WERI-Rb-1 (cell line): ENCODE measurements around the gene NSUN7.
"Not testable (repeated sequence)": the region's sequence is repeated elsewhere in the genome, so short reads cannot be mapped to it uniquely, and the experiment has no call there.

Experiments
- DNase-seq: peaks from one replicate; pipeline ENCODE4 v3.0.0-alpha.2; 2020
- H3K27ac ChIP-seq: fragments of 250-450 bp; sonication (Bioruptor Pico); 2 replicates; pipeline ENCODE4 v1.5.1; 2020; ENCODE audit warnings: mild to moderate bottlenecking, moderate library complexity
- H3K27me3 ChIP-seq: fragments of 250-450 bp; sonication (Bioruptor Pico); 2 replicates; pipeline ENCODE4 v1.5.1; 2021; ENCODE audit warnings: mild to moderate bottlenecking, low read depth, moderate library complexity; ENCODE audit not compliant: insufficient read depth, severe bottlenecking
- H3K36me3 ChIP-seq: fragments of 250-450 bp; sonication (Bioruptor Pico); 2 replicates; pipeline ENCODE4 v1.5.1; 2020; ENCODE audit warnings: mild to moderate bottlenecking, moderate library complexity
- H3K4me3 ChIP-seq: 2 replicates; pipeline ENCODE4 v1.5.1; 2011; ENCODE audit warnings: low read depth, mild to moderate bottlenecking, control low read depth, low read length
- H3K9me3 ChIP-seq: fragments of 250-450 bp; sonication (Bioruptor Pico); 2 replicates; pipeline ENCODE4 v1.5.1; 2021; ENCODE audit warnings: mild to moderate bottlenecking, moderate library complexity; ENCODE audit not compliant: severe bottlenecking
- TF ChIP-seq, protein P1 (sequence below): IDR thresholded peaks from 2 replicates; pipeline ENCODE4 v1.5.1; 2011; ENCODE audit warnings: low read depth, mild to moderate bottlenecking, control low read depth, inconsistent platforms, low read length

Gene NSUN7

DNA sequence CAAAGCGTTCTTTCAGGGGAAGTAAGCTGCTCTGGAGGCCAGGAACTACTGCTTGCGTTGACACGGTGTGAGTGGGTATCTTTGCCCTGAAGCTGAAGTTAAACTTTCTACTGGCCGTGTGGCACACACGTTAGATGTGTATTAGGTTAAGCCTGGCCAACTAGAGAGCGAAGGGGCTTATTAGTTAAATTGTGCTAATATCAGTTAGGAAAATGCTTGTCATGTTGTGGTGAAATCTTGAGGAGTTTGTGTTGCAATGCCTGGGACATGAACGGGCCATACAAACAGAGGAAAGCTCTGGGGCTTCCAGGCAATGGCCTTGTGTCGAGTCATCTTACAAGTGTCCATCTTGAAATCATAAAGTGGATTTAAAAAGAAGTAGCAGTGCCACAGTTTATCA is 62.6 kb downstream of the NSUN7 start:
- Histone ChIP-seq H3K9me3 (no peaks in the 10 kb centered on the region), H3K27me3 (no peaks in the 10 kb centered on the region), H3K36me3 (peaks cover 19% of the 10 kb centered on the region), H3K27ac (no peak overlapping the region), H3K4me3 (no peak overlapping the region)
- no peak for DNase-seq
- TF ChIP-seq, protein P1, sequence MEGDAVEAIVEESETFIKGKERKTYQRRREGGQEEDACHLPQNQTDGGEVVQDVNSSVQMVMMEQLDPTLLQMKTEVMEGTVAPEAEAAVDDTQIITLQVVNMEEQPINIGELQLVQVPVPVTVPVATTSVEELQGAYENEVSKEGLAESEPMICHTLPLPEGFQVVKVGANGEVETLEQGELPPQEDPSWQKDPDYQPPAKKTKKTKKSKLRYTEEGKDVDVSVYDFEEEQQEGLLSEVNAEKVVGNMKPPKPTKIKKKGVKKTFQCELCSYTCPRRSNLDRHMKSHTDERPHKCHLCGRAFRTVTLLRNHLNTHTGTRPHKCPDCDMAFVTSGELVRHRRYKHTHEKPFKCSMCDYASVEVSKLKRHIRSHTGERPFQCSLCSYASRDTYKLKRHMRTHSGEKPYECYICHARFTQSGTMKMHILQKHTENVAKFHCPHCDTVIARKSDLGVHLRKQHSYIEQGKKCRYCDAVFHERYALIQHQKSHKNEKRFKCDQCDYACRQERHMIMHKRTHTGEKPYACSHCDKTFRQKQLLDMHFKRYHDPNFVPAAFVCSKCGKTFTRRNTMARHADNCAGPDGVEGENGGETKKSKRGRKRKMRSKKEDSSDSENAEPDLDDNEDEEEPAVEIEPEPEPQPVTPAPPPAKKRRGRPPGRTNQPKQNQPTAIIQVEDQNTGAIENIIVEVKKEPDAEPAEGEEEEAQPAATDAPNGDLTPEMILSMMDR: no peak

DNA sequence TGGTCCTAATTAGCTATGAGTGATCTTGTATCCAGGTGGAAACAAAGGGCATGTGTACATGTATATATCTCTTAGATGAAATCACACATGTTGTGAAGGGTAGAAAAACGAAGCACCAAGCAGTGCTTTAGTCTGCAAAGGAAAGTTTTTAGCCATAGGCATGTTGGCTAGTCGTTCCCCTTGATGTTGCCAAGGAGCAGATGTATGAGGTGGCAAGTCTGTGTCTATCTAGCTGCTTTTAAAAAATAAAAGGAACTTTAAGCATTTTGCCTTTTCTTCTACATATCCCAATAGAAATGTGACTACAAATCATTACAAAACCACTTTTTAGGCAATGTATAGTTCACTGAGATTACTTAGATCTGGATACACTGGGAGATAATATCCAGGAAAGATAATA is 63.1 kb downstream of the NSUN7 start:
- Histone ChIP-seq H3K9me3 (no peaks in the 10 kb centered on the region), H3K36me3 (peaks cover 19% of the 10 kb centered on the region), H3K27me3 (no peaks in the 10 kb centered on the region), H3K27ac (no peak overlapping the region), H3K4me3 (no peak overlapping the region)
- DNase-seq: no peak
- TF ChIP-seq, protein P1: no peak

DNA sequence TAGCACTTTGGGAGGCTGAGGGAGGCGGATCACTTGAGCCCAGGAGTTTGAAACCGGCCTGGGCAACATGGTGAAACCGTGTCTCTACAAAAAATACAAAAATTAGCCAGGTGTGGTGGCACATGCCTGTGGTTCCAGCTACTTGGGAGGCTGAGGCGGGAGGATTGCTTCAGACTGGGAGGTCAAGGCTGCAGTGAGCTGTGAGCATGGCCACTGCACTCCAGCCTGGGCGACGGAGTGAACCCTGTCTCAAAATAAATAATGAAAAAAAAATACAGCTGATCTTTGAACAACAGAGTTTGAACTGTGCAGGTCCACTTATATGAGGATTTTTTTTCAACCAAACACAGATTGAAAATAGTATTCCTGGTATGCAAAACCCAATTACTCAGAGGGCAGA is 67.4 kb downstream of the NSUN7 start:
- H3K9me3 ChIP-seq, DNase-seq, H3K27ac ChIP-seq, H3K27me3 ChIP-seq, H3K4me3 ChIP-seq: not testable (repeated sequence)
- peaks cover 32% of the 10 kb centered on the region for H3K36me3 ChIP-seq

DNA sequence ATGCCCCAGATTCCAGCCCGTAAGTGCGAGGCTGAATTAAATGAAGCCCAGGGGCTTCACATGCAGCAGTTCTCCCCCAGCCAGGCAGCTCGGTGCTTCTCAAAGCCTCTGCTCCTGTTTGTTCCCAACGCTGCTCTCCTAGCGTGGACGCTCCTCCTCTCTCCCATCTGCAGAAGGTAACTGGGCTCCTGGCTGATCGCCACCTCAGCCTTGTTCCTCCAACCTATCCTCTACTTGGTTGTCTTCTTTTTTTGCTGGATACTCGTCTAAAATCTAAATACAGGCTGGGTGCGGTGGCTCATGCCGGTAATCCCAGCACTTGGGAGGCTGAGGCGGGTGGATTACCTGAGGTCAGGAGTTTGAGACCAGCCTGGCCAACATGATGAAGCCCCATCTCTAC is 70.3 kb downstream of the NSUN7 start:
- TF ChIP-seq, protein P1: no peak
- H3K27me3 ChIP-seq: no peaks in the 10 kb centered on the region
- no peak for DNase-seq
- H3K4me3 ChIP-seq: no peak overlapping the region
- no peak overlapping the region for H3K27ac ChIP-seq
- no peaks in the 10 kb centered on the region for H3K9me3 ChIP-seq
- peaks cover 44% of the 10 kb centered on the region for H3K36me3 ChIP-seq

DNA sequence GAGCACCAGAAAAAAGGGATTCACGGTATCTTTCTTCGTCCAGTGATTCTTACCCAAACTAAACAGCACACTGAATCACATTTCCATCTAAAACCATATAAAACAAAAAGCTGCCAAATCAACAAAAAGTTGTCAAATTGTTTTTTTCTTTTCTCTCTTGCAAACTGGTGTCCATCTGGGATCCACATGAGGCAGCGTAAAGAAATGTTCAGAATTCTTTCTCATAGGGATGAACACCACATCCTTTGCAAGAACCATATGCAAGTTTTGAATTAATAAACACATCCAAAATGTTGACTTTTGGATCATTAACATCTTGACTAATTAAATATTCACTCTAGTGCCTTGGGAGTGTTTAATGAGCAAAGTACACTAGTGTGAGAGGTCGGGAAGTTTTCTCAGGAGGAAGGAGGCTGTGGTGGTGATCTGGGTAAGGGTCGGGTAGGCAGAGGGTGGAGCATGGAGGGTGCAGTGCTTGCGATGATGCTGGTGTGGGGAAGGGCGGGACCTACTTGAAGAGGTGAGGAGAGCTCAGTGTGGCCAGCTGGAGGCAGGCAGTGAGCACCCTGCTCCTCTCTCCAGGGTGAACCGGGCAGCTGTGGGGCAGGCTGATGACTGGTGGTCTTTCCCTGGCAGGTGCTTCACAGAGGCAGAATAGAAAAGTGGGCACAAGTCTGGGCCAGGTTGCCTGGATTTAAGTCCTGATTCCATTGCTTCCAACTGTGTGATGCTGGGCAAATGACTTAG is 72.8 kb downstream of the NSUN7 start:
- peaks cover 39% of the 10 kb centered on the region for H3K36me3 ChIP-seq

DNA sequence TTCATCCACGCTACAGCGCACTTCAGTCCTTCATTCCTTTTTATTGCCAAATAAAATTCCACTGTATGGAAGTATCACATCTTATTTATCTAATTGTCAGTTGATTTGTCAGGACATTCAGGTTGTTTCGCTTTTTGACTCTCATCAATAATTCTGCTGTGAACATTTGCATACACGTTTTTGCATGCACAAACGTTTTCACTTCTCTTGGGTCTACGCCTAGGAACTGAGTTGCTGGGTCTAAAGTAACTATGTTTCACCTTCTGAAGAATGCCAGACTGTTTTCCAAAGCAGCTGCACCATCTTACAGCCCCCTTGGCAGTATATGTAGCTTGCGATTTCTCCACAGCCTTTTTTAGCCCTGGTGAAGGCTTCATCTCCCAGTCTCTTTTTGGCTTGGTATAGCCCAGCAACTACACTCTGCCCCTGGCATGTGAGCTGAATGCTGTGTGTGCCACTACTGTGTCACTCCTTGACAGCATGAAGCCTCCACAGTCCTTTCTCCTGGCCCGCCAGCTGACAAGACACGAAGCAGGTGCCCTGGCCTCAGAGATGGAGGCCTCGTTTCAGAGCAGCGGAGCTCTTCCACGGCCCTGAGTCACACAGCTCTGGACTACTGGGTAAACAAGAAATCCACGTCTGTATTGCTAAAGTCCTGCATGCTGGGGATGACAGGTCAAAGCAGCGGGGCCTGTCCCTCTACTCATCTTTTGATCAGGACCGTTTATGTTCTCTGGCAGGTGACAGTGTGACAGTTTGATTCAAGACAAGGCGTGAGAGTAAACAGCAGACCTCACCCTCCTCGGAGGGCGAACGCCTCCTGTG is 75.5 kb downstream of the NSUN7 start:
- Histone ChIP-seq H3K27me3 (no peaks in the 10 kb centered on the region), H3K27ac (no peak overlapping the region), H3K9me3 (no peaks in the 10 kb centered on the region), H3K4me3 (no peak overlapping the region), H3K36me3 (peaks cover 50% of the 10 kb centered on the region)
- DNase-seq: no peak
- TF ChIP-seq, protein P1: no peak

More for the DNA sequence above, 72.8 kb downstream of the NSUN7 start:
- Histone ChIP-seq H3K4me3 (no peak overlapping the region), H3K9me3 (no peaks in the 10 kb centered on the region), H3K27ac (no peak overlapping the region), H3K27me3 (no peaks in the 10 kb centered on the region)
- no peak for DNase-seq
- TF ChIP-seq, protein P1: no peak
